Osteocyte (in vitro differentiated cells): Measurements from ENCODE around the gene RNASEH2A. TPM values are rescaled to one million over a fixed set of nuclear protein-coding genes. Genes with fewer than 3 reads are reported as not detected.
A peak's percentile ranks its signal among the peaks of the same experiment; 100 is the strongest.

ENCODE experiments used
- DNase-seq: peaks from one replicate; pipeline ENCODE4 v3.0.0; 2021; ENCODE audit warnings: mixed read lengths; ENCODE audit not compliant: unreplicated experiment; ENCODE audit errors: extremely low spot score
- H3K27ac Mint-ChIP-seq: one replicate; pipeline ENCODE4 v1.8.0; 2021; ENCODE audit warnings: mild to moderate bottlenecking, mixed read lengths; ENCODE audit not compliant: unreplicated experiment
- H3K27me3 Mint-ChIP-seq: one replicate; pipeline ENCODE4 v1.8.0; 2021; ENCODE audit warnings: mixed read lengths; ENCODE audit not compliant: unreplicated experiment
- H3K36me3 Mint-ChIP-seq: one replicate; pipeline ENCODE4 v1.8.0; 2021; ENCODE audit warnings: mixed read lengths; ENCODE audit not compliant: unreplicated experiment
- H3K4me1 Mint-ChIP-seq: one replicate; pipeline ENCODE4 v1.8.0; 2021; ENCODE audit warnings: mixed read lengths; ENCODE audit not compliant: unreplicated experiment
- H3K4me3 Mint-ChIP-seq: one replicate; pipeline ENCODE4 v1.8.0; 2021; ENCODE audit warnings: mild to moderate bottlenecking, moderate library complexity, mixed read lengths; ENCODE audit not compliant: unreplicated experiment
- H3K9me3 Mint-ChIP-seq: one replicate; pipeline ENCODE4 v1.8.0; 2021; ENCODE audit warnings: mixed read lengths; ENCODE audit not compliant: unreplicated experiment
- total RNA-seq: library from RNA; stranded (reverse); gene quantifications from 2 replicates; pipeline ENCODE4 v1.2.1, GENCODE V29; 2021
- TF ChIP-seq, protein P1 (sequence below): fragments of 200-600 bp; sonication (generic); IDR thresholded peaks from 2 replicates; pipeline ENCODE4 v1.5.0; 2021; ENCODE audit warnings: antibody characterized with exemption, mild to moderate bottlenecking, moderate library complexity

The RNASEH2A gene
- total RNA-seq, 1 donor from 2014 or later: 7.6 TPM

DNA sequence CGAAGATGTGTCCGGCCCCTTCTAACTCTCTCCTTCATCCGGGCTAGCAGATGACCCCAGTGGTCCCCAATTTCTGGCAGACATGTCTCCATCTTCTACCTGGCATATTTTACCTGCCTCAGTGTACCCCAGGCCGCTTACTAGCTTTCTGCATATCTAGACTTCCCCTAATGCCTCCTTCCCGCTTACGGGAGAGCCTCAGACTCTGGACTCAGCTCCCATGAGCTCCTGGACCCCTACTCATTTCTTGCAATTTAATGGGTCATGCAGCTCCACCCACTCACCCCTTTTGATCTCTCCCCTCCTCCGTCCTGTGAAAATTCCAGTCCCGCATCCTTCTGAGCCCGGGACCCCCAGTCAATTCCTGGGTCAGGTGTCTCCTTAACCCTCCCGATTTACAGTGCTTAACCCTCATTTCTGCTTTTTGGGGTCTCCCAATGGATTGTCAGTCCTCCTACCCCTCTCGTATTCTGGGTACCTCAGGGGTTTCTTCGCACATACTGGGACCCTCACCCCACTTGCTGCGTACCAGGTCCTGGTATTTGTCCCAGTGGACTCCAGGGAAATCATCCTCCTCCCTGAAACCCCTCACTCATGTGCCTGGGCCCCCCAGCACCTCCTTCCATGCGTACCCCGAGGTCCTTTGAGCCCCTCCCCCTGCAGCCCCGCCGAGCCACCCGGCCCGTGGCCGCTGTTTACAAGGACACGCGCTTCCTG, 15.6 kb upstream of the RNASEH2A start:
- no peak for DNase-seq
- H3K9me3 Mint-ChIP-seq: no peaks in the 10 kb centered on the region

DNA sequence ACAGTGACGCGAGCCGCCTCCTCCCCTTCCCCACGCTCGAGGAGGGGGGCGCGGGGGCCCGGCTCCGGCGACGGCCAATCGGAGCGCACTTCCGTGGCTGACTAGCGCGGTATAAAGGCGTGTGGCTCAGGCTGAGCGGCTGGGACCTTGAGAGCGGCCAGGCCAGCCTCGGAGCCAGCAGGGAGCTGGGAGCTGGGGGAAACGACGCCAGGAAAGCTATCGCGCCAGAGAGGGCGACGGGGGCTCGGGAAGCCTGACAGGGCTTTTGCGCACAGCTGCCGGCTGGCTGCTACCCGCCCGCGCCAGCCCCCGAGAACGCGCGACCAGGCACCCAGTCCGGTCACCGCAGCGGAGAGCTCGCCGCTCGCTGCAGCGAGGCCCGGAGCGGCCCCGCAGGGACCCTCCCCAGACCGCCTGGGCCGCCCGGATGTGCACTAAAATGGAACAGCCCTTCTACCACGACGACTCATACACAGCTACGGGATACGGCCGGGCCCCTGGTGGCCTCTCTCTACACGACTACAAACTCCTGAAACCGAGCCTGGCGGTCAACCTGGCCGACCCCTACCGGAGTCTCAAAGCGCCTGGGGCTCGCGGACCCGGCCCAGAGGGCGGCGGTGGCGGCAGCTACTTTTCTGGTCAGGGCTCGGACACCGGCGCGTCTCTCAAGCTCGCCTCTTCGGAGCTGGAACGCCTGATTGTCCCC, 14.9 kb upstream of the RNASEH2A start, which contains the start of gene JUNB:
Gene JUNB (plus strand): TSS at position 142 of the 706 bp plus-strand sequence. CDS start 286 bp downstream, at position 428.
- Mint-ChIP-seq H3K27ac (peak within 1 kb of the TSS; percentile 98), H3K4me1 (peaks cover 53% of the 10 kb centered on the region), H3K9me3 (no peaks in the 10 kb centered on the region), H3K4me3 (peak within 1 kb of the TSS; percentile 96), H3K36me3 (peaks cover 2% of the 10 kb centered on the region), H3K27me3 (no peaks in the 10 kb centered on the region)
- peak; percentile 99 for DNase-seq
- TF ChIP-seq, protein P1, sequence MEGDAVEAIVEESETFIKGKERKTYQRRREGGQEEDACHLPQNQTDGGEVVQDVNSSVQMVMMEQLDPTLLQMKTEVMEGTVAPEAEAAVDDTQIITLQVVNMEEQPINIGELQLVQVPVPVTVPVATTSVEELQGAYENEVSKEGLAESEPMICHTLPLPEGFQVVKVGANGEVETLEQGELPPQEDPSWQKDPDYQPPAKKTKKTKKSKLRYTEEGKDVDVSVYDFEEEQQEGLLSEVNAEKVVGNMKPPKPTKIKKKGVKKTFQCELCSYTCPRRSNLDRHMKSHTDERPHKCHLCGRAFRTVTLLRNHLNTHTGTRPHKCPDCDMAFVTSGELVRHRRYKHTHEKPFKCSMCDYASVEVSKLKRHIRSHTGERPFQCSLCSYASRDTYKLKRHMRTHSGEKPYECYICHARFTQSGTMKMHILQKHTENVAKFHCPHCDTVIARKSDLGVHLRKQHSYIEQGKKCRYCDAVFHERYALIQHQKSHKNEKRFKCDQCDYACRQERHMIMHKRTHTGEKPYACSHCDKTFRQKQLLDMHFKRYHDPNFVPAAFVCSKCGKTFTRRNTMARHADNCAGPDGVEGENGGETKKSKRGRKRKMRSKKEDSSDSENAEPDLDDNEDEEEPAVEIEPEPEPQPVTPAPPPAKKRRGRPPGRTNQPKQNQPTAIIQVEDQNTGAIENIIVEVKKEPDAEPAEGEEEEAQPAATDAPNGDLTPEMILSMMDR: peak; percentile 28

More for the DNA sequence above, 15.6 kb upstream of the RNASEH2A start:
- TF ChIP-seq, protein P1: no peak
- Mint-ChIP-seq H3K27ac (peak overlapping the region; percentile 98), H3K36me3 (peaks cover 2% of the 10 kb centered on the region), H3K4me1 (peaks cover 46% of the 10 kb centered on the region), H3K27me3 (no peaks in the 10 kb centered on the region), H3K4me3 (peak overlapping the region; percentile 96)

DNA sequence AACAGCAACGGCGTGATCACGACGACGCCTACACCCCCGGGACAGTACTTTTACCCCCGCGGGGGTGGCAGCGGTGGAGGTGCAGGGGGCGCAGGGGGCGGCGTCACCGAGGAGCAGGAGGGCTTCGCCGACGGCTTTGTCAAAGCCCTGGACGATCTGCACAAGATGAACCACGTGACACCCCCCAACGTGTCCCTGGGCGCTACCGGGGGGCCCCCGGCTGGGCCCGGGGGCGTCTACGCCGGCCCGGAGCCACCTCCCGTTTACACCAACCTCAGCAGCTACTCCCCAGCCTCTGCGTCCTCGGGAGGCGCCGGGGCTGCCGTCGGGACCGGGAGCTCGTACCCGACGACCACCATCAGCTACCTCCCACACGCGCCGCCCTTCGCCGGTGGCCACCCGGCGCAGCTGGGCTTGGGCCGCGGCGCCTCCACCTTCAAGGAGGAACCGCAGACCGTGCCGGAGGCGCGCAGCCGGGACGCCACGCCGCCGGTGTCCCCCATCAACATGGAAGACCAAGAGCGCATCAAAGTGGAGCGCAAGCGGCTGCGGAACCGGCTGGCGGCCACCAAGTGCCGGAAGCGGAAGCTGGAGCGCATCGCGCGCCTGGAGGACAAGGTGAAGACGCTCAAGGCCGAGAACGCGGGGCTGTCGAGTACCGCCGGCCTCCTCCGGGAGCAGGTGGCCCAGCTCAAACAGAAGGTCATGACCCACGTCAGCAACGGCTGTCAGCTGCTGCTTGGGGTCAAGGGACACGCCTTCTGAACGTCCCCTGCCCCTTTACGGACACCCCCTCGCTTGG, 14.1 kb upstream of the RNASEH2A start:
- Mint-ChIP-seq H3K4me3 (peak overlapping the region; percentile 96), H3K9me3 (no peaks in the 10 kb centered on the region), H3K27ac (peak overlapping the region; percentile 98), H3K4me1 (peaks cover 46% of the 10 kb centered on the region), H3K36me3 (peaks cover 2% of the 10 kb centered on the region), H3K27me3 (no peaks in the 10 kb centered on the region)
- DNase-seq: no peak
- TF ChIP-seq, protein P1: no peak

DNA sequence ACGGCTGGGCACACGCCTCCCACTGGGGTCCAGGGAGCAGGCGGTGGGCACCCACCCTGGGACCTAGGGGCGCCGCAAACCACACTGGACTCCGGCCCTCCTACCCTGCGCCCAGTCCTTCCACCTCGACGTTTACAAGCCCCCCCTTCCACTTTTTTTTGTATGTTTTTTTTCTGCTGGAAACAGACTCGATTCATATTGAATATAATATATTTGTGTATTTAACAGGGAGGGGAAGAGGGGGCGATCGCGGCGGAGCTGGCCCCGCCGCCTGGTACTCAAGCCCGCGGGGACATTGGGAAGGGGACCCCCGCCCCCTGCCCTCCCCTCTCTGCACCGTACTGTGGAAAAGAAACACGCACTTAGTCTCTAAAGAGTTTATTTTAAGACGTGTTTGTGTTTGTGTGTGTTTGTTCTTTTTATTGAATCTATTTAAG, 13.5 kb upstream of the RNASEH2A start:
- no peak for DNase-seq
- H3K36me3 Mint-ChIP-seq: peaks cover 2% of the 10 kb centered on the region

More for the DNA sequence above, 13.5 kb upstream of the RNASEH2A start:
- Mint-ChIP-seq H3K27me3 (no peaks in the 10 kb centered on the region), H3K27ac (peak overlapping the region; percentile 98), H3K4me3 (peak overlapping the region; percentile 96), H3K4me1 (peaks cover 44% of the 10 kb centered on the region), H3K9me3 (no peaks in the 10 kb centered on the region)
- TF ChIP-seq, protein P1: no peak
